ENCODE measurements around the gene ASMT.
"Not testable (repeated sequence)": the region's sequence is repeated elsewhere in the genome, so short reads cannot be mapped to it uniquely, and the experiment has no call there.

The ASMT gene

GRCh38 chrX:1614927-1615326 is at the start of gene ASMT:
ASMT (plus strand) TSS chrX:1615059; CDS start chrX:1615200, 141 bp downstream.
- no peak for DNase-seq

GRCh38 chrX:1574181-1574580 is 40.7 kb upstream of the ASMT start:
- not testable (repeated sequence) for DNase-seq

- no peak for DNase-seq
Measured at GRCh38 chrX:1576201-1576992, 38.5 kb upstream of the ASMT start.

- DNase-seq = no peak
Measured at GRCh38 chrX:1577845-1578244, 37.0 kb upstream of the ASMT start.

- no peak for DNase-seq
Measured at GRCh38 chrX:1578511-1579173, 36.2 kb upstream of the ASMT start.

- DNase-seq = peak; percentile 87
Measured at GRCh38 chrX:1581132-1581531, 33.7 kb upstream of the ASMT start.

- DNase-seq = peak; percentile 90
Measured at GRCh38 chrX:1582686-1583437, 32.0 kb upstream of the ASMT start.

- DNase-seq = peak; percentile 37
Measured at GRCh38 chrX:1584237-1585011, 30.4 kb upstream of the ASMT start.

- DNase-seq = peak; percentile 48
Measured at GRCh38 chrX:1587161-1587560, 27.7 kb upstream of the ASMT start.

GRCh38 chrX:1589356-1590130 is 25.3 kb upstream of the ASMT start:
- DNase-seq = peak; percentile 59

- DNase-seq = peak; percentile 100
Measured at GRCh38 chrX:1591102-1591862, 23.6 kb upstream of the ASMT start, which contains the start of gene AKAP17A. AKAP17A (plus strand) TSS chrX:1591604; CDS start chrX:1593463, 1,859 bp downstream.

GRCh38 chrX:1591863-1592469 is 22.9 kb upstream of the ASMT start:
- peak; percentile 69 for DNase-seq

- peak; percentile 72 for DNase-seq
Measured at GRCh38 chrX:1592470-1593142, 22.3 kb upstream of the ASMT start.

GRCh38 chrX:1593286-1594271 is 21.3 kb upstream of the ASMT start:
- DNase-seq = peak; percentile 60

GRCh38 chrX:1595711-1596060 is 19.2 kb upstream of the ASMT start:
- peak; percentile 60 for DNase-seq

- peak; percentile 37 for DNase-seq
Measured at GRCh38 chrX:1596676-1597344, 18.0 kb upstream of the ASMT start.

GRCh38 chrX:1597345-1598020 is 17.4 kb upstream of the ASMT start:
- DNase-seq = peak; percentile 50

Data from activated effector memory CD4-positive, alpha-beta T cell treated with anti-CD3 and anti-CD28 coated beads, Interleukin-2, amount 50 U/mL, for 16 hours (primary cell).